Measurements from ENCODE around the gene WFDC12.
"Not testable (repeated sequence)": the region's sequence is repeated elsewhere in the genome, so short reads cannot be mapped to it uniquely, and the experiment has no call there.

Gene WFDC12

DNA sequence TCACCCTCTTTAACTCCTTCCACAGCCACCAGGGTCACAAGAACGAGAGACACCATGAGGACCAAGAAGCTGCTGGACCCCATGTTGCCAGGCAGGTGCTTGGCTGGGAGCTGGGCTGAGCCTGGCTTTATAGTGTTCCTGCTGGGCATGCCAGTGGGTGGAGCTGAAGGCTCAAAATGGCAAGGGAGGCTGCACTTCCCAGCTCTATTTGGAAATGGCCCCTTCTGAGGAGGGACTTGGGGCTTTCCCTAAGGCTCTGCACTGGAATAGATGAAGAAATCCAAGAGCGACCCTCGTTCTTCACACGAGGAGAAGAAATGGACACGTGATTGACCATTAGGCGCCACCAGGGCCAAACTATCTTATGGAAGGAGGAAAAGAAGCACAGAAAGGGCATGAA lies at the start of gene WFDC12:
TSS of gene WFDC12 (minus strand) at position 101 of the 400 bp plus-strand sequence. CDS start at position 83, 18 bp downstream.
- FAIRE-seq (no peak), DNase-seq (ENCODE audit: low spot score) (no peak)

DNA sequence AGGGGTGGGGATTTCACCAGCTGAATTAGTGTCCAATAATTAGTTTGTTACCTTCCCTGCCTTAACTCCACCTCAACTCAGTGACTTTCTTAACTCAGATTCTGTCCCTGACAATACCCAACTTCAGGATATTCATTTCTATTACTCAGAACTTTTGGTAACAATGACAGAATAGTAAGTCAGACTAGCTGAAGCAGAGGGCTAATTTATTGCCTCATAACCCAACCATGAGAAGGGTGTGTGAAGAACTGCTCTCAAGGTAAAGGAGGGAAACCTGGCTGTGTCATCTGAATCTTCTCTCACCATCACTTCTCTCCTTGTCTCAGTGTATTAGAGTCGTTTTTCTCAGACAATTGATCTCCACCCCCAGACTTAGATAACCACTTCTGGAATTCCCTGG lies 49.3 kb upstream of the WFDC12 start:
- DNase-seq (ENCODE audit: low spot score) (no peak), FAIRE-seq (no peak)

DNA sequence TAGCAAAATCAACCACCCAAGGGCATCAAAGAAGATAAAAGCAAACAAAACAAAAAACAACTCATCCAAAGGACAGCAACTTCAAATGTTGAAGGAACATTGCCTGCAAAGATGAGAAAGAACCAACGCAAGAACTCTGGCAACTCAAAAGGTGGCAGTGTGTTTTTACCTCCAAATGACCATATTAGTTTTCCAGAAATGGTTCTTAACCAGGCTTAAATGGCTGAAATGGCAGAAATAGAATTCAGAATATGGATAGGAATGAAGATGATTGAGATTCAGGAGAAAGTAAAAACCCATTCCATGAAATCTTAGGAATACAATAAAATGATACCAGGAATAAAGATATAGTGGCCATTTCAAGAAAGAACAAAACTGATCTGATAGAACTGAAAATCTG lies 40.6 kb upstream of the WFDC12 start:
- no peak for FAIRE-seq
- no peak for DNase-seq (ENCODE audit: low spot score)

DNA sequence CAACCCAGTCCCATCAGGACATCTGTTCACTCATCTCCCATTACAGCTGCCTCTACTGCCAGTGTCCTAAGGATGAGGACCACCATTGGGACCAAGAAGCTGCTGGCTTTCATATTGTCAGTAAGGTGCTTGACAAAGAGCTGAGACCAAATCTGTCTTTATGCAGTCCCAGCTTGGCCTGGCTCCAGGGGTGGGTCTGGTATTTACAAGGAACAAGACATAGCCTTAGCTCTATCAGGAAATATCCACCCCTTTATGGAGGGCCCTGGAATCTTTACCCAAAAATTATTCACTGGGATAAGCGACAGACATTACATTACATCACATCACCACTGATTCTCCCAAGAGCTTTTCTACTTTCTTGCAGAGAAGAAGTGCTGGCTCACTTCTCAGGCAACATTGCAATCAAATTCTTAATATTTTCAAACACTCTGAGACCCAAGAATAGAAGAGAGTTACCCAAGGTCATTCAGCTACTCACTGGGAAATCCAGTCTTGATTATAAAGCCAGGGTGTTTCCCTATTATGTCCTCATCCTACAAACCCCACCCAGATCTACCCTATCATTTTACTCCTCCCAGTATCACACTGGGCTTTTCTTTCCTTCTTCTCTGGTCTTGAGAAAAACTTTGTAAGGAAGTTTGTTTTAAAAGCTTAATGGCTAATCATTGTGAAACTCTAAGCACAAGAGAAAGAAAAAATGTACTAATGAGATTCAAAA lies 39.0 kb upstream of the WFDC12 start:
- no peak for DNase-seq (ENCODE audit: low spot score)
- no peak for FAIRE-seq

DNA sequence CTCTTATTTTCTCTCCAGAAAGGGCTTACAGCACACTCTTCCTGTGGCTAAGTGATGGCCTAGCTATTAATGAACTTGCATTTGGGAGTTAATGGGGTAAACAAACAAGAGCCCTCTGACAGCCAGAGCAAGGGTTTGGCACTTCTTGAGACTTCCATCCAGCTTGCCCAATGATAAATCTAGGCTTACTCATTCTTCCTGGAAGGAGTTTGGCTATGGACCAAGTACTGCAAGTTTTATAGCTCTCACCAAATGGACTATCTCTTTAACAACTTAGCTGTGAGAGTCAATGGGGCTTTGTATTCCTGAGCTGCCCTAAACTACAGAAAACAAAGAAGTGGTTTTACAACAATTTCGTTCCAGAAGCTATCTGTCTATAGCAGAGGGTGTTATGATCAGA lies 33.7 kb upstream of the WFDC12 start:
- no peak for DNase-seq (ENCODE audit: low spot score)
- FAIRE-seq, result no peak

GRCh38 chr20:45156713-45157112 lies 32.4 kb upstream of the WFDC12 start:
- DNase-seq (ENCODE audit: low spot score) (no peak), FAIRE-seq (no peak)

DNA sequence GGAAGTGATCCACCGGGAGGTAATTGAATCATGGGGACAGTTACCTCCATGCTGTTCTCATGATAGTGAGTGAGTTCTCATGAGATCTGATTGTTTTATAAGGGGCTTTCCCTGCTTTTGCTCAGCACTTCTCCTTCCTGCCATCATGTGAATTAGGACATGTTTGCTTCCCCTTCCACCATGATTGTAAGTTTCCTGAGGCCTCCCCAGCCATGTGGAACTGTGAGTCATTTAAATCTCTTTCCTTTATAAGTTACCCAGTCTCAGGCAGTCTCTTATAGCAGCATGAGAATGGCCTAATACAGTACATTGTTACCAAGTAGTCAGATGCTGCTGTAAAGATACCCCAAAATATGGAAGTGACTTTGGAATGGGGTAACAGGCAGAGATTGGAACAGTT lies 30.5 kb upstream of the WFDC12 start:
- not testable (repeated sequence) for DNase-seq (ENCODE audit: low spot score); FAIRE-seq

DNA sequence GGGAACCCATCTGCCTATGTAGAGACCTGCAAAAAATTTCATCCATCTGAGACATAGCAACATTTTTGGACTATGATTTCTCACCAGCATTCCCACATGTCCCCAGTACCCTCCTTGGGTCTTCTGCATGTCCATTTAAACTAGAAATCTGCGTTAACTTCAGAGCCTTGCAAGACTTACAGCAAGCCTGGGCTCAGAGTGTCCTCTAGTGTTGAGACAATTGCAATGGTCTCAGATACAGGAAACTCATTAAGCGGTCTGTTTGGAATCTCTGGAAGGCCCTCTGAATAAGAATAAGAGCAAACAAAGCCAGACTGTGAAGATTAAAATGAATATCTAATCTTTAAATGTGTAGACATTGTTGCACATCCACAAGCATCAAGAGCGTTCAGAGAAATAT lies 29.9 kb upstream of the WFDC12 start:
- FAIRE-seq (no peak), DNase-seq (ENCODE audit: low spot score) (no peak)

DNA sequence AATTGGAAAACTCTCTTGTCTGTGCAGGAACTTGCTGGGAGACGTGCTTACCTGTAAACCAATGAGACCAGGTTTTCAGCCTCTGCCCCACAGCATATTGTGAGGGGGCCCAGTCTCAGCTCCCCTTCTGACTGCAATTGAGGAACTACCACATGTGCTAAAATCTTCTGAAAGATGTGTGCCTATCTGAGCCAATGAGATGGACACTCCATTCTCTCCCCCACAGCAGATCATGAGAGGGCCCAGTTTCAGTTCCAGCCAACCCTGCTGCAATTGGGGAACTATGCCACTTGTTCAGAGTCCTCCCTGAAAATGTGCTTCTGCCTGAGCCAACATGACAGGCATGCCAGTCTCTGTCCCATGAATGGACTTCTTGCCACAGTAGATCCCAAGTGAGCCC lies 29.5 kb upstream of the WFDC12 start:
- FAIRE-seq (no peak), DNase-seq (ENCODE audit: low spot score) (no peak)

- no peak for DNase-seq (ENCODE audit: low spot score)
Measured at GRCh38 chr20:45153147-45153546, 28.9 kb upstream of the WFDC12 start.

DNA sequence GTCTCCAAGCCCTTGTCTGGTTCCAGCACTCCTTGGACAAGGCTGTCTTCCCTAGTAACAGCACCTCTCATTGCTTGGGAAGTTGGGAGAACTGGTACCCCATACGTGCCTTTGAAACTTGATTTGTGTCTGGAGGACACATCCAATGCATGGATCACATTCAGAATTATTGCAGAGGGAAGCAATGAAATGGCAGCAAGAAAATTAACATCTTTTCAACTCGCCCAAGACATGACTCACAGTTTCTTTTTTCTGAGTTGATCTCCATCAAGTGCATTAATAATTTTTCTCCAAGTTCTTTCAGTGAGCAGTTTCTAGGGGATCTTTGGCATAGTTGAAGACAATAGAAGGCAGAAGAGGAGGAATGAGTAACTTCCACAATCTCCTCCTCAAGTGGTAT lies 28.1 kb upstream of the WFDC12 start:
- FAIRE-seq (no peak), DNase-seq (ENCODE audit: low spot score) (no peak)

More at GRCh38 chr20:45153147-45153546, 28.9 kb upstream of the WFDC12 start:
- no peak for FAIRE-seq

DNA sequence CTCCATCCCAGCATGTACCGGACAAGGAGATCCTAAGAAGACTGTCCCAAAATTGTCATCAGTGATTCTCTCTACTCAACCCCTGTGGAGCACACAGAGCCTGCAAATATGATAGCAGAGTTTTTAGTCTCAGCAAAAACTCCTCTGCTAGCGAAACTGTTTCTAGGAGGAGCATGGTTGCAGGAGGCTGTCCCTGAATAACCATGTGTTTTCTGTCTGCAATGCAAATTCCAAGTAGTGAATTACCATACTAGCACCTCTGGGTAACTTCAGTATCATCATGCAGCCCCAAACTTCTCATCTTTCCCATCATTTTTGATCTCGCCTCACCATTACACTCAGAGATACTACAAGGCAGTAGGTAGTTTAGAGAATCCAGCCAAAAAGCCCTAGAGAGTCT lies 24.8 kb upstream of the WFDC12 start:
- no peak for FAIRE-seq
- no peak for DNase-seq (ENCODE audit: low spot score)

- no peak for DNase-seq (ENCODE audit: low spot score)
- no peak for FAIRE-seq
Measured at GRCh38 chr20:45140836-45141235, 16.6 kb upstream of the WFDC12 start.

DNA sequence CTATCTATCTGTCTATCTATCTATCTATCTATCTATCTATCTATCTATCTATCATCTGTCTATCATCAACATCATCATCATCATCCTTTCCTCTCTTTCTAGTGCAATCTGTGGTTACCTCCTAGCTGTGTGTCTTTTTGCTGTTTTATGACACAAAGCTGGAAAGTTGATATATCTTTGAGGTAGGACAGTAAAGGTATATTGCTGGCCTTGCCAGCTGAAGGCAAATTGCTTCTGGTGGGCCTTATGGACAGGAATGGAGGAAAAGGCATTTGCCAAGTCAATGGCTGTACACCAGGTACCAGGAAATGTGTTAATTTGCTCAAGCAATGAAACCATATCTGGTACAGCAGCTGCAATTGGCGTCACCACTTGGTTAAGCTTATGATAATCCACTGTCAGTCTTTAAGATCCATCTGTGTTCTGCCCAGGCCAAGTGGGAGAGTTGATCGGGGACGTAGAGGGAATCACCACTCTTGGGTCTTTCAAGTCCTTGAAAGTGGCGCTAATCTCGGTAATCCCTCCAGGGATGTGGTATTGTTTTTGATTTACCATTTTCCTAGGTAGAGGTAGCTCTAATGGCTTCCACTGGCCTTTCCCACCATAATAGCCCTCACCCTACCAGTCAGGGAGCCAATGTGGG lies 15.6 kb upstream of the WFDC12 start:
- DNase-seq (ENCODE audit: low spot score); FAIRE-seq: not testable (repeated sequence)

DNA sequence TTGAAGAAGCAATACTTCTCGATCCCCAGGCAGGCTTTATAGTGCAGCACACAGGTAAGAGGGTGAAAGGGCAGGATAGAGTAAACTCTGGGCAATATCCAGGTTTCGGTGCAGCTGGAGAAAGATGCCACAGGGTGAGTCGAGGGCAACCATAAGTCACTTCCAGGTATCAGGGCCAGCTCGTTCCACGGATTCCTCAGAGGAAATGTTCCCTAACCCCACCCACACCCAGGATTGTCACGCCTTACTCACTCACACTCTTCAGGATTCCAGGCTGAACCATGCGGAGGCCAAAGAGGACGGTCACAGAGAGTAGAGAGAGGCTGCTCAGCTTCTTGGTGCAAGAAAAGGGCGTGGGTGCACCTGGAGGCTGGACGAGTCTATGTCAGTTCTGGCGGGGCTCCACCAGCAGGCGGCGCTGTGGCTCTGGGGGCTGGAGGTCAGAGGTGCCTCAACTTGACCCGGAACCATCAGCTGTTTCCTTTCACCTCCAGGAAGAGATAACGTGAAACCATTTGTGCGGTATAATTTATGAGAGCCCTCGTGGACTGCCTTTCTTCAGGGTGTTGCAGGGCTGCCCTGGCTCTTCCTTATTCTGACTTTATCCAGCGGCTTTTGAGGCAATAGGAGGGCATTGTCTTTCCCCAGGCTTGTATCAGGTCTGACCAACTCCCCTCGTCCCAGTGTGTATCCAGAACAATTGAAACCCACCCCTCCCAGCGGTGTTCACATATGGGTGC lies 14.5 kb upstream of the WFDC12 start:
- DNase-seq (ENCODE audit: low spot score), result no peak
- no peak for FAIRE-seq

DNA sequence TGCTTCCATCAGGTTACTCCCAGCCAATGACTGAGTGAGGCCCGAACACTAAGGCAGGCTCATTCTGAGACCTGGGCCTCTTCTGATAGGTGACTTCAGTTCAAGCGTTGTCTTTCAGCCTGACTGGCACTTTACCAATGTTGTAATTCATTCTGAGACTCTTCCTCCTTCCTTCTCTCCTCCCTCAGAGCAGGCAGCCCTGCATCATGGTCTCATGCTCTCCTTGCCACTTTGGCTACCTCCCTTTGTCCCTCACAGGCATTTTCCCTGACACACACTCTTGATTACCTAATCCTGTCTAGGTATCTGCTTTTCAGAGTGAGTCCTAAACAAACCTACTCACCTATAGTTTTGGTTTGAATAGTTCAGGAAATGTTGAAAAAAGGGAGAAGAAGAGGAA lies 12.6 kb upstream of the WFDC12 start:
- FAIRE-seq, result no peak
- no peak for DNase-seq (ENCODE audit: low spot score)

- FAIRE-seq, result no peak
- DNase-seq (ENCODE audit: low spot score), result no peak
Measured at GRCh38 chr20:45128099-45128498, 3.8 kb upstream of the WFDC12 start.

DNA sequence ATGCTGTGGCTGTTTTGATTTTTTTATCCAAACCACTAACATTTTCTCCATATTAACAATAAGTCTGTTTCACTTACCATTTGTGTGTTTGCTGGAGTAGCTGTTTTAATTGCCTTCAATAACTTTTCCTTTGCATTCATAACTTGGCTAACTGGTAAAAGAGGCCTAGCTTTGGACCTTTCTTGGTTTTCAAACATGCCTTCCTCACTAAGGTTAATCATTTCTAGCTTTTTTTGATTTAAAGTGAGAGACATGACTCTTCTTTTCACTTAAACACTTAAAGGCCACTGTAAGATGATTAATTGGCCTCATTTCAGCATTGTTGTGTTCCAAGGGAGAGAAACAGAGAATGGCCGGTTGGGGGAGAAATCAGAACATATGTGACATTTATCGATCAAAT lies 2.9 kb downstream of the WFDC12 start:
- no peak for DNase-seq (ENCODE audit: low spot score)
- FAIRE-seq, result no peak

GRCh38 chr20:45119556-45120266 lies 4.6 kb downstream of the WFDC12 start:
- no peak for DNase-seq (ENCODE audit: low spot score)
- no peak for FAIRE-seq

DNA sequence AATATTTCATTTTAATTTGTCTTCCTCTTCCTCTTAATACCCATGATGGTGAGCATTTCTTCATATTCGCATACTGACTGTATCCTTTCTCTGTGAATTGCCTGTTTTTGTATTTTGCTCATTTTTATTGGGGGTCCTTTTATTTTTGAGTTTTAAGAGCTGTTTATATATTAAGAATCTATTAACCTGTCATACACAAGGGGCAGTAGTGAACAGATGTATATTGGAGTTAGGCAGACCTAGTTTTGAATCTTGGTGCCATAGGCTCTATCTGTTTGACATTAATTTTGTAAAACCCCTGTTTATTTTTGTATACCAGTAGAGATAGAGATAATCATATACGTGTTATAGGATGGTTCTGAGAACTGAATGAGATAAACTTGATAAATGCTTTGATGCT lies 6.2 kb downstream of the WFDC12 start:
- FAIRE-seq (no peak), DNase-seq (ENCODE audit: low spot score) (no peak)

- FAIRE-seq (no peak), DNase-seq (ENCODE audit: low spot score) (no peak)
Measured at GRCh38 chr20:45117581-45117980, 6.7 kb downstream of the WFDC12 start.

- DNase-seq (ENCODE audit: low spot score) (no peak), FAIRE-seq (no peak)
Measured at GRCh38 chr20:45115829-45116228, 8.4 kb downstream of the WFDC12 start.
